Esophagus muscularis mucosa (tissue), 4 donors: ENCODE results near the gene CCDC40. TPM values are rescaled to one million over a fixed set of nuclear protein-coding genes. Genes with fewer than 3 reads are reported as not detected.

Experiments
- DNase-seq: peaks from one replicate; pipeline ENCODE4 v3.0.0-alpha.2; 2017; ENCODE audit errors: extremely low spot score
- H3K27ac ChIP-seq, 4 donors: fragments of 200-600 bp; sonication (generic); replicated peaks in 1 of 4; 1 replicate in 3 of 4; 2 replicates in 1 of 4; pipeline ENCODE4 v1.5.1; 2016 to 2019; ENCODE audit warnings: mild to moderate bottlenecking in 1 of 4
- H3K27me3 ChIP-seq, 4 donors: fragments of 200-600 bp; sonication (generic); one replicate each; pipeline versions ENCODE4 v1.5.1 to v1.6.0; 2016 to 2019
- H3K36me3 ChIP-seq, 4 donors: fragments of 200-600 bp; sonication (generic); one replicate each; pipeline ENCODE4 v1.5.1; 2016 to 2019
- H3K4me1 ChIP-seq, 4 donors: fragments of 200-600 bp; sonication (generic); one replicate each; pipeline ENCODE4 v1.5.1; 2016 to 2019
- H3K4me3 ChIP-seq, 4 donors: fragments of 200-600 bp; sonication (generic); 1 replicate in 2 of 4; 2 replicates in 2 of 4; pipeline ENCODE4 v1.5.1; 2016 to 2019; ENCODE audit warnings: mild to moderate bottlenecking in 4 of 4, moderate library complexity in 1 of 4
- H3K9me3 ChIP-seq, 4 donors: fragments of 200-600 bp; sonication (generic); 1 replicate in 3 of 4; 2 replicates in 1 of 4; pipeline ENCODE4 v1.5.1; 2016 to 2019
- EP300 ChIP-seq: sonication (generic); formaldehyde crosslinking; IDR thresholded peaks from one replicate; pipeline ENCODE4 v1.6.1; 2017; ENCODE audit warnings: antibody characterized with exemption
- POLR2A ChIP-seq: fragments of 450-650 bp; IDR thresholded peaks from one replicate; pipeline ENCODE4 v1.6.1; 2017; ENCODE audit warnings: antibody characterized with exemption, moderate library complexity, mild to moderate bottlenecking, low read depth
- POLR2AphosphoS5 ChIP-seq, 2 donors: sonication (generic); formaldehyde crosslinking; IDR thresholded peaks; one replicate each; pipeline ENCODE4 v1.6.1; 2017; ENCODE audit warnings: antibody characterized with exemption in 2 of 2
- WGBS: methylation state at CpG from one replicate; pipeline ENCODE4 v1.1.5; 2018; 5-methylcytosine and 5-hydroxymethylcytosine counted together
- intact Hi-C: fragments of 100-400 bp; cut with DNase I; formaldehyde crosslinking; loops from one replicate; pipeline ENCODE4 v1.15.1; 2023
- total RNA-seq, 4 donors: library from RNA; depleted of rRNA; stranded (reverse); fragments of >200 nt; gene quantifications; one replicate each; pipeline versions ENCODE4 v1.1.0 to v1.2.1, GENCODE V29; 2016
- TF ChIP-seq, protein P1 (sequence below), 3 experiments: fragments of 200-600 bp in 2 of 3; fragments of 450-650 bp in 1 of 3; sonication (generic) in 2 of 3; IDR thresholded peaks; one replicate each; pipeline ENCODE4 v1.5.1; 2017 to 2019; ENCODE audit warnings: antibody characterized with exemption in 3 of 3, mild to moderate bottlenecking in 2 of 3, moderate library complexity in 1 of 3

CCDC40 gene
- total RNA-seq, 4 donors from 2014 or later, result 4.9 to 9.5 (median 7.8) TPM

DNA sequence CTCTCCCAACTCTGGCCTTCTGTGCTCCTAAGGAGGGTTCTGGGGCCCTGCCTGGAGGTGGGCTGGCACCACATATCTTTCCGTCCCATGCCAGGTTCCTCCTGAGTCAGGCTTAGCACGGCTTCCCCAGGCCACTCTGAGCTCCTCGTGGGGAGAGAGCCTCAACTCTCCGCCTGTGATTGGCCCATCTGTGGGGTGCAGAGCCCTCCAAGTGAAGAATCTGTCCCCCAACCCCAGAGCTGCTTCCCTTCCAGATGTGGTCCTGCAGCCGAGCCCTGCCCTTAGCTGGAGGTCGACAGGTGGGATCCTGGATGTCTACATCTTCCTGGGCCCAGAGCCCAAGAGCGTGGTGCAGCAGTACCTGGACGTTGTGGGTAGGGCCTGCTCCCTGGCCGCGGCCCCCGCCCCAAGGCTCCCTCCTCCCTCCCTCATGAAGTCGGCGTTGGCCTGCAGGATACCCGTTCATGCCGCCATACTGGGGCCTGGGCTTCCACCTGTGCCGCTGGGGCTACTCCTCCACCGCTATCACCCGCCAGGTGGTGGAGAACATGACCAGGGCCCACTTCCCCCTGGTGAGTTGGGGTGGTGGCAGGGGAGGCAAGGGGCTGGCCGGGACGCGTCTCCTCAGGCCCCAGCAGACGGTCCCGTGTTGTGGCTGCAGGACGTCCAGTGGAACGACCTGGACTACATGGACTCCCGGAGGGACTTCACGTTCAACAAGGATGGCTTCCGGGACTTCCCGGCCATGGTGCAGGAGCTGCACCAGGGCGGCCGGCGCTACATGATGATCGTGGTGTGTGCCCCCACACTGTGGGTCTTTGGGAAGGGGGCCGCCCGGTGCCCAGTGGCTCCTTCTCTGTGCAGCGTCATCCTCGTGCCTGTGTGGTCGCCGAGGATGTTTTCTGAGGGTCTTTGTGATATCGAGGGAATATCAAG lies 71.9 kb downstream of the CCDC40 start:
- H3K9me3 ChIP-seq, result no peaks in the 10 kb centered on the region
- intact Hi-C loops, result no loop called here
- no peak overlapping the region for H3K27ac ChIP-seq
- no peak for TF ChIP-seq EP300
- H3K36me3 ChIP-seq, result peaks cover 0 to 70% (median 33%) of the 10 kb centered on the region in 4 donors
- WGBS, result 90% methylated on average over 21 of the region's 40 CpGs
- peaks cover 0 to 14% (median 8%) of the 10 kb centered on the region in 4 donors for H3K4me1 ChIP-seq
- no peak overlapping the region for H3K4me3 ChIP-seq
- DNase-seq, result no peak
- no peaks in the 10 kb centered on the region for H3K27me3 ChIP-seq

DNA sequence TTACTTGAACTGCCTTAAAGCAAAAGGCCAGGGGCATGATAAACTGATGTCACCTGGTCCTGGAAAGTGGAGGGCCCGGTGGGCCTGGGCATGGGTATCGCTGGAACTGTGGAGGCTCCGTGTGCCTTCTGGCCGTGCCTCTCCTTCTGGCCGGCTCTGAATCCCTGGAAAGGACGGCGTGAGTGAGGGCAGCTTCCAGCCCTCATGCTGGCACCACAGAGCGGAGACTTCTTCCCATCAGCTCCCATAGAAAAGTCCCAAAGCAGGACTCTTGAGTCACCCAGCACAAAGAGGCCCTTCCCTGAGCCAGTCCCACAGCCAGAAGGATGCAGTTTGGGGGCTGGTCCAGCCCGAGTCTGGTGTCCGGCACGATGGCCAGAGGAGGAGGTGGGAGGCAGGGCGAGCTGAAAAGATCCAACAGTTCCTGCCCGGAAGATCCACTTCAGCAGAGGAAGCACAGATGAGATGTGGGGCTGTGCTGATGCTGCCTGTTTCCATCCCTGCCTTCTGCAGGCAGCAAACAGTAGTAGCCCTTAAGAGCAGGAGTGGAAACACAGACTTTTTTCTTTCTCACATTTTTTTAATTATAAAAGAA lies 72.7 kb downstream of the CCDC40 start:
- TF ChIP-seq POLR2A (no peak), POLR2AphosphoS5 (IDR thresholded peaks at IDR 0.05) (no peak), EP300 (no peak)
- TF ChIP-seq, protein P1, sequence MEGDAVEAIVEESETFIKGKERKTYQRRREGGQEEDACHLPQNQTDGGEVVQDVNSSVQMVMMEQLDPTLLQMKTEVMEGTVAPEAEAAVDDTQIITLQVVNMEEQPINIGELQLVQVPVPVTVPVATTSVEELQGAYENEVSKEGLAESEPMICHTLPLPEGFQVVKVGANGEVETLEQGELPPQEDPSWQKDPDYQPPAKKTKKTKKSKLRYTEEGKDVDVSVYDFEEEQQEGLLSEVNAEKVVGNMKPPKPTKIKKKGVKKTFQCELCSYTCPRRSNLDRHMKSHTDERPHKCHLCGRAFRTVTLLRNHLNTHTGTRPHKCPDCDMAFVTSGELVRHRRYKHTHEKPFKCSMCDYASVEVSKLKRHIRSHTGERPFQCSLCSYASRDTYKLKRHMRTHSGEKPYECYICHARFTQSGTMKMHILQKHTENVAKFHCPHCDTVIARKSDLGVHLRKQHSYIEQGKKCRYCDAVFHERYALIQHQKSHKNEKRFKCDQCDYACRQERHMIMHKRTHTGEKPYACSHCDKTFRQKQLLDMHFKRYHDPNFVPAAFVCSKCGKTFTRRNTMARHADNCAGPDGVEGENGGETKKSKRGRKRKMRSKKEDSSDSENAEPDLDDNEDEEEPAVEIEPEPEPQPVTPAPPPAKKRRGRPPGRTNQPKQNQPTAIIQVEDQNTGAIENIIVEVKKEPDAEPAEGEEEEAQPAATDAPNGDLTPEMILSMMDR (IDR thresholded peaks at IDR 0.05), result no peak
- intact Hi-C loops, result no loop called here
- Histone ChIP-seq H3K27ac (no peak overlapping the region), H3K36me3 (peaks cover 0 to 70% (median 34%) of the 10 kb centered on the region in 4 donors), H3K4me3 (no peak overlapping the region), H3K4me1 (peaks cover 0 to 14% (median 8%) of the 10 kb centered on the region in 4 donors), H3K27me3 (no peaks in the 10 kb centered on the region), H3K9me3 (no peaks in the 10 kb centered on the region)
- DNase-seq, result no peak
- 90% methylated on average over 12 of the region's 13 CpGs for WGBS

DNA sequence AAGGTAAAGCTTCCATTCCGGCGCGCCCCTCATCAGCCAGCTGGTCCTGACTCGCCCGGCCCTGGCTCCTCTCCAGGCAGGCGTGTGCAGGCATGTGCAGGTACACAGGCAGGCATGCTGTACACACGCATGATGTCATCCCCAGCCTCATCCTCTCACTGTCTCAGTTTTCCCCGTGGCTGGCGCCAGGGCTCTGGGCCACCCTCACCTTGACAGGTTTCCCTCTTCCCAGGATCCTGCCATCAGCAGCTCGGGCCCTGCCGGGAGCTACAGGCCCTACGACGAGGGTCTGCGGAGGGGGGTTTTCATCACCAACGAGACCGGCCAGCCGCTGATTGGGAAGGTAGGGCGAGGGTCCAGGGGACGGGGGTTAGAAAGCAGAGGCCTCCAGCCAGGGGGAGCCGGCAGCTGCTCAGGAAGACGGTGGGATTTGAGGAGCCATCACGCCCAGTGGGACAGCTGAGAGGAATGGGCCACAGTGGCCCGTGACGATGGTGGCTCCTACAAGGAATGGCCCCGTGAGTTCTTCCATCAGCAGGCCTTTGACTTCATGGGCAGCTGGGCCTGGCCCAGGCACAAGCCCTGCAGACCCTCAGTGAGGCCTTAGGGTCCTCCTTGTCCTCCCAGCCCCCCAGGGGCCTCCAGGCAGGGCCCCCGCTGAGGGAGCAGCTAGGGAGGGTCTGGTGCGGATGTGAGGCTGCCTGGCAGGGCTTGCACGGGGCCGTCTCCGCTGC lies 73.4 kb downstream of the CCDC40 start:
- Histone ChIP-seq H3K4me3 (no peak overlapping the region), H3K27ac (no peak overlapping the region), H3K27me3 (no peaks in the 10 kb centered on the region), H3K4me1 (peaks cover 0 to 9% (median 8%) of the 10 kb centered on the region in 4 donors), H3K9me3 (no peaks in the 10 kb centered on the region), H3K36me3 (peaks cover 0 to 67% (median 34%) of the 10 kb centered on the region in 4 donors)
- TF ChIP-seq, protein P1 (IDR thresholded peaks at IDR 0.05), result no peak
- TF ChIP-seq POLR2A, result no peak
- 93% methylated on average over 22 of the region's 30 CpGs for WGBS
- intact Hi-C loops, result no loop called here
- no peak for DNase-seq

DNA sequence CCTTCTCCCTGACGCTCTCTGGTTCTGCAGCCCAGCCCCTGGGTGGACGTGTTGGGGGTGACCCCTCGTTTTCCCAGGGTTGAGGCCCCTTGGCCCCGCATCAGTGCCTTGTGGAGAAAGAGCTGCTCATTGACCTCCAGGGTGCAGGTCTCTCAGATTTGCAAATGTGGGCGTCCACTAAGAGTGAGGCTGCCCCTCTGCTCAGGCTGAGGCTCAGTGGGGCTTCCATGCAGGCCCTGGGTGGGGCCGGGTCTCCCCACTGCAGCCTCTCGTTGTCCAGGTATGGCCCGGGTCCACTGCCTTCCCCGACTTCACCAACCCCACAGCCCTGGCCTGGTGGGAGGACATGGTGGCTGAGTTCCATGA lies 74.0 kb downstream of the CCDC40 start:
- no peak for DNase-seq
- intact Hi-C loops, result no loop called here
- Histone ChIP-seq H3K4me1 (peaks cover 0 to 8% (median 4%) of the 10 kb centered on the region in 4 donors), H3K27me3 (no peaks in the 10 kb centered on the region), H3K9me3 (no peaks in the 10 kb centered on the region), H3K27ac (no peak overlapping the region), H3K4me3 (no peak overlapping the region), H3K36me3 (peaks cover 0 to 67% (median 36%) of the 10 kb centered on the region in 4 donors)
- 86% methylated on average over 8 of the region's 9 CpGs for WGBS
- no peak for TF ChIP-seq POLR2A
- TF ChIP-seq POLR2AphosphoS5 (IDR thresholded peaks at IDR 0.05), result no peak
- TF ChIP-seq, protein P1 (IDR thresholded peaks at IDR 0.05), result no peak
- TF ChIP-seq EP300, result no peak
